HepG2 (cell line): ENCODE measurements around the gene RABGAP1. TPM values are rescaled to one million over a fixed set of nuclear protein-coding genes. Genes with fewer than 3 reads are reported as not detected.

Source experiments
- ATAC-seq: fragments of 200-7000 bp; cut with Tn5 transposase; 3 replicates; pipeline ENCODE4 v1.9.1; 2020; ENCODE audit warnings: mild to moderate bottlenecking, moderate library complexity
- BruUV-seq: library from RNA; stranded (reverse); fragments of 400-500 nt; replicated peaks from 2 replicates; lab custom pipeline; 2021; lab: Mats Ljungman, UMichigan
- CTCF ChIA-PET: fragments of 300-600 bp; formaldehyde crosslinking; extraction: SDS; loops from one replicate; lab custom pipeline; 2021; ENCODE audit warnings: low total read pairs, inconsistent platforms, low intra/inter-chr PET ratio; lab: Yijun Ruan, JAX
- POLR2A ChIA-PET: fragments of 350-600 bp; sonication (Branson Sonifier 250); formaldehyde crosslinking; loops from one replicate; lab custom pipeline; 2020; ENCODE audit warnings: antibody characterized with exemption, inconsistent platforms; lab: Yijun Ruan, JAX
- DNase-seq: peaks from one replicate; pipeline ENCODE4 v3.0.0-alpha.2; 2015; ENCODE audit warnings: low spot score
- FAIRE-seq: peaks from 3 replicates; lab custom pipeline; 2011; peaks lifted over from hg19 to GRCh38; lab: Jason Lieb, UNC
- H2AFZ ChIP-seq: one replicate; pipeline ENCODE4 v1.6.1; 2011; ENCODE audit warnings: low read length, inconsistent platforms
- H3K27ac ChIP-seq: fragments of 300-600 bp; 3 replicates; pipeline ENCODE4 v1.8.0; 2011; ENCODE audit warnings: mixed run types, mild to moderate bottlenecking, mixed read lengths, low read length, inconsistent platforms; ENCODE audit not compliant: insufficient read depth; ENCODE audit errors: extremely low read length
- H3K27me3 ChIP-seq, 2 experiments: fragments of 200-600 bp in 1 of 2; 2 replicates in 1 of 2; 3 replicates in 1 of 2; pipeline versions ENCODE4 v1.6.0 to v1.8.0; 2011; ENCODE audit warnings: low read length in 2 of 2, mild to moderate bottlenecking in 2 of 2, moderate library complexity in 2 of 2, inconsistent platforms in 1 of 2; ENCODE audit not compliant: insufficient read depth in 2 of 2, control insufficient read depth in 1 of 2
- H3K36me3 ChIP-seq, 2 experiments: fragments of 200-600 bp in 1 of 2; replicated peaks in 1 of 2; 2 replicates in 1 of 2; 3 replicates in 1 of 2; pipeline versions ENCODE4 v1.5.1 to v1.8.0; 2011; ENCODE audit warnings: low read length in 2 of 2, inconsistent platforms in 1 of 2; ENCODE audit not compliant: insufficient read depth in 2 of 2, control insufficient read depth in 1 of 2
- H3K4me1 ChIP-seq: 2 replicates; pipeline ENCODE4 v1.5.1; 2012; ENCODE audit warnings: low read length, inconsistent platforms; ENCODE audit not compliant: insufficient read depth
- H3K4me2 ChIP-seq: 2 replicates; pipeline ENCODE4 v1.6.0; 2011; ENCODE audit warnings: low read depth, low read length, inconsistent platforms
- H3K4me3 ChIP-seq, 3 experiments: fragments of 200-600 bp in 1 of 3; sonication (generic), shearing (Covaris generic) in 1 of 3; replicated peaks in 1 of 3; 2 replicates each; pipeline ENCODE4 v1.5.1; 2011 to 2016; ENCODE audit warnings: low read length in 3 of 3, inconsistent platforms in 2 of 3, low read depth in 2 of 3, mild to moderate bottlenecking in 2 of 3, control low read depth in 1 of 3, mixed read lengths in 1 of 3; ENCODE audit not compliant: insufficient read depth in 1 of 3
- H3K79me2 ChIP-seq: one replicate; pipeline ENCODE4 v1.6.1; 2011; ENCODE audit warnings: low read length, inconsistent platforms; ENCODE audit not compliant: insufficient read depth
- H3K9ac ChIP-seq: 2 replicates; pipeline ENCODE4 v1.6.0; 2011; ENCODE audit warnings: mild to moderate bottlenecking, low read depth, low read length, inconsistent platforms; ENCODE audit not compliant: insufficient read depth
- H3K9me3 ChIP-seq: 2 replicates; pipeline ENCODE4 v1.5.1; 2012; ENCODE audit warnings: mild to moderate bottlenecking, low read length
- H4K20me1 ChIP-seq: 2 replicates; pipeline ENCODE4 v1.6.0; 2011; ENCODE audit warnings: inconsistent platforms, mild to moderate bottlenecking, low read length, moderate library complexity; ENCODE audit not compliant: insufficient read depth
- BRCA1 ChIP-seq: sonication (generic); formaldehyde crosslinking; IDR thresholded peaks from 2 replicates; pipeline ENCODE4 v1.4.0; 2020; ENCODE audit warnings: missing genetic modification reagents
- HMGXB4 ChIP-seq, 2 experiments: sonication (generic) in 1 of 2; formaldehyde crosslinking in 1 of 2; IDR thresholded peaks; 2 replicates each; pipeline versions ENCODE4 v1.4.0 to v1.6.1; 2018 to 2020; ENCODE audit warnings: missing genetic modification reagents in 2 of 2, borderline replicate concordance in 1 of 2, low read depth in 1 of 2, mild to moderate bottlenecking in 1 of 2, missing biosample characterization in 1 of 2
- IKZF1 ChIP-seq: fragments of 450-650 bp; IDR thresholded peaks from 2 replicates; pipeline ENCODE4 v1.7.1; 2016
- MED13 ChIP-seq: sonication (generic); formaldehyde crosslinking; IDR thresholded peaks from 2 replicates; pipeline ENCODE4 v1.5.0; 2020; ENCODE audit warnings: missing genetic modification reagents
- PLRG1 ChIP-seq: fragments of 450-650 bp; conservative IDR thresholded peaks from 2 replicates; pipeline ENCODE4 v1.6.1; 2016
- YEATS4 ChIP-seq: sonication (generic); formaldehyde crosslinking; IDR thresholded peaks from 2 replicates; pipeline ENCODE4 v1.4.0; 2020; ENCODE audit warnings: missing genetic modification reagents, borderline replicate concordance
- ZBTB40 ChIP-seq, 2 experiments: fragments of 450-650 bp in 1 of 2; sonication (generic) in 1 of 2; formaldehyde crosslinking in 1 of 2; IDR thresholded peaks; 2 replicates each; pipeline versions ENCODE4 v1.6.1 to v1.8.0; 2016 to 2022; ENCODE audit warnings: antibody characterized with exemption in 1 of 2, mild to moderate bottlenecking in 1 of 2, missing genetic modification reagents in 1 of 2
- ZFP62 ChIP-seq: sonication (generic); formaldehyde crosslinking; IDR thresholded peaks from 2 replicates; pipeline ENCODE4 v1.4.0; 2020; ENCODE audit warnings: missing genetic modification reagents
- ZMYM2 ChIP-seq: sonication (generic); formaldehyde crosslinking; IDR thresholded peaks from 2 replicates; pipeline ENCODE4 v1.8.0; 2022; ENCODE audit warnings: mild to moderate bottlenecking, missing genetic modification reagents
- ZNF33A ChIP-seq: sonication (generic); formaldehyde crosslinking; IDR thresholded peaks from 2 replicates; pipeline ENCODE4 v1.5.1; 2020; ENCODE audit warnings: missing genetic modification reagents, mild to moderate bottlenecking, moderate library complexity, borderline replicate concordance
- ZNF580 ChIP-seq: IDR thresholded peaks from 2 replicates; pipeline ENCODE4 v1.6.1; 2016; ENCODE audit warnings: low read depth, borderline replicate concordance
- ZNF616 ChIP-seq: sonication (generic); formaldehyde crosslinking; IDR thresholded peaks from 2 replicates; pipeline ENCODE4 v1.5.0; 2020; ENCODE audit warnings: low read depth, mild to moderate bottlenecking, missing genetic modification reagents
- ZNF788 ChIP-seq: sonication (generic); formaldehyde crosslinking; IDR thresholded peaks from 2 replicates; pipeline ENCODE4 v1.5.0; 2020; ENCODE audit warnings: mild to moderate bottlenecking, missing genetic modification reagents, borderline replicate concordance
- ZSCAN29 ChIP-seq: sonication (generic); formaldehyde crosslinking; conservative IDR thresholded peaks from 2 replicates; pipeline ENCODE4 v1.4.0; 2020; ENCODE audit warnings: mild to moderate bottlenecking, missing genetic modification reagents
- WGBS: methylation state at CpG from one replicate; pipeline ENCODE4 v1.1.6; 2017; ENCODE audit warnings: low lambda C conversion rate; 5-methylcytosine and 5-hydroxymethylcytosine counted together
- in situ Hi-C: cut with HindIII; loops from 2 replicates; pipeline ENCODE4 v1.10.0; 2017; ENCODE audit warnings: low pct_unique_long_range_greater_than_20kb; ENCODE audit not compliant: extremely low pct_ligation_motif_present
- intact Hi-C: fragments of 100-400 bp; cut with micrococcal nuclease; formaldehyde crosslinking; loops from one replicate; pipeline ENCODE4 v1.10.0; 2022; ENCODE audit not compliant: unreplicated experiment
- polyA plus RNA-seq, 8 experiments: library from polyadenylated mRNA; depleted of rRNA in 3 of 8; stranded (reverse) in 7 of 8; unstranded in 1 of 8; fragments of >200 nt; fragmentation: Illumina TruSeq in 4 of 8; extraction: Trizol in 4 of 8; gene quantifications; 2 replicates each; pipeline versions ENCODE4 v1.2.1 to v1.2.3, GENCODE V29; 2011 to 2016; ENCODE audit warnings: low read depth in 4 of 8, missing spikeins in 1 of 8, mixed read lengths in 1 of 8; ENCODE audit not compliant: insufficient read depth in 1 of 8
- total RNA-seq, 5 experiments: library from RNA; depleted of rRNA; stranded (reverse); fragments of >200 nt; fragmentation: Illumina TruSeq; extraction: Trizol; gene quantifications; 2 replicates each; pipeline ENCODE4 v1.2.3, GENCODE V29; 2016; ENCODE audit warnings: low read depth in 1 of 5

Gene RABGAP1
- total and polyA plus RNA-seq, 2 of the 13 experiments (the other 11 are each of a cell fraction or from before 2014, with no cell fraction given), result 19.1 to 19.3 TPM

- 98% methylated on average over 2 of the region's 2 CpGs for WGBS
- no peak overlapping the region for H3K9ac ChIP-seq
- H3K4me3 ChIP-seq, result no peak overlapping the region
- H3K36me3 ChIP-seq, result peaks cover 1 to 12% of the 10 kb centered on the region in 2 experiments; a peak in 3 of 5 replicates
- in situ Hi-C loops, result no loop called here
- intact Hi-C loops, result no loop called here
- TF ChIP-seq ZFP62 (CRISPR knock-in tag), result no peak
- TF ChIP-seq HMGXB4 (CRISPR knock-in tag; IDR thresholded peaks at IDR 0.05; ENCODE audit: borderline replicate concordance in 1 of 2, low read depth in 1 of 2), result no peak
- no peak for TF ChIP-seq MED13 (CRISPR knock-in tag)
- no peak for TF ChIP-seq IKZF1
- no peak for TF ChIP-seq ZNF33A
- no peak for TF ChIP-seq ZSCAN29 (CRISPR knock-in tag)
- no peak for TF ChIP-seq ZNF580 (CRISPR knock-in tag)
- TF ChIP-seq ZBTB40 (IDR thresholded peaks at IDR 0.05), result no peak
- no peak for TF ChIP-seq ZBTB40 (CRISPR knock-in tag; IDR thresholded peaks at IDR 0.05)
- TF ChIP-seq ZNF616 (CRISPR knock-in tag), result no peak
- TF ChIP-seq YEATS4 (CRISPR knock-in tag), result no peak
- no peak for TF ChIP-seq PLRG1
- TF ChIP-seq ZMYM2 (CRISPR knock-in tag), result no peak
- no peak for TF ChIP-seq BRCA1 (CRISPR knock-in tag)
- TF ChIP-seq ZNF788 (CRISPR knock-in tag), result no peak
- H4K20me1 ChIP-seq, result no peaks in the 10 kb centered on the region
- H3K9me3 ChIP-seq, result no peaks in the 10 kb centered on the region
- H3K79me2 ChIP-seq, result no peaks in the 10 kb centered on the region
- CTCF ChIA-PET, result no interaction called here
- no peaks in the 10 kb centered on the region for H3K27me3 ChIP-seq
- H3K4me1 ChIP-seq, result peaks cover under 1% of the 10 kb centered on the region
- FAIRE-seq, result no peak
- no peak for ATAC-seq
- no peak overlapping the region for H3K4me2 ChIP-seq
- BruUV-seq, result no TSS peak
- no peak for DNase-seq
- no peak overlapping the region for H2AFZ ChIP-seq
- POLR2A ChIA-PET, result no interaction called here
- no peak overlapping the region for H3K27ac ChIP-seq
These were observed 197.3 kb downstream of the RABGAP1 start for GRCh38 chr9:123138163-123138562.
